Measurements from ENCODE around the gene ATRN.
A peak's percentile ranks its signal among the peaks of the same experiment; 100 is the strongest.

The ATRN gene

DNA sequence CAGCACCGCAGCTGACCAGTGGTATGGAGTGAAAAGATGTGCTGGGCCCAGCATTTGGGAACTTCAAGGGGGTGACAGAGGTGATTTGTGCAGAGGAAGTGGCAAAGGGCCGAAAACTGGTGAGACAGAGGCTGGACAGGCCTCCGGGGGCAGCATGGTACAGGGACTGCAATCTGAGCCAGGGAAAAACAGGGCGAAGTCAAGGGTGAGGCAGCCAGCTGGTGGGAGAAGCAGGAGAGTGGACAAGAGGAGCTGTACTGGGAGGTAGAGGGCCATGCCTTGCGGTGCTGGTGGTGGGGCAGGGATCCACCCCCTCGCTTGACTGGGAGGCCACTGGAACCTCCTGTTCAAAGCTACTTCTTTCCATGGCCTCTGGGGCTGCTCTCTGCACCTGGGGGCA is 199.7 kb downstream of the ATRN start:
- no peaks in the 10 kb centered on the region for H3K36me3 ChIP-seq (ENCODE audit: control insufficient read depth in 2 of 2, insufficient read depth in 2 of 2, low read length in 2 of 2)
- peaks cover 12 to 25% of the 10 kb centered on the region in 2 donors for H3K27me3 ChIP-seq (ENCODE audit: control insufficient read depth in 2 of 2, insufficient read depth in 2 of 2, low read length in 2 of 2)
- H3K27ac ChIP-seq (ENCODE audit: low read depth in 2 of 2, low read length in 2 of 2), result no peak overlapping the region
- no peak overlapping the region for H3K4me3 ChIP-seq (ENCODE audit: low read length in 2 of 2)
- H3K9me3 ChIP-seq (ENCODE audit: control insufficient read depth in 2 of 2, low read length in 2 of 2), result no peaks in the 10 kb centered on the region
- H3K9ac ChIP-seq (ENCODE audit: low read depth in 1 of 2, low read length in 2 of 2), result no peak overlapping the region
- no peaks in the 10 kb centered on the region for H3K4me1 ChIP-seq (ENCODE audit: control insufficient read depth in 2 of 2, insufficient read depth in 2 of 2, low read length in 2 of 2)

DNA sequence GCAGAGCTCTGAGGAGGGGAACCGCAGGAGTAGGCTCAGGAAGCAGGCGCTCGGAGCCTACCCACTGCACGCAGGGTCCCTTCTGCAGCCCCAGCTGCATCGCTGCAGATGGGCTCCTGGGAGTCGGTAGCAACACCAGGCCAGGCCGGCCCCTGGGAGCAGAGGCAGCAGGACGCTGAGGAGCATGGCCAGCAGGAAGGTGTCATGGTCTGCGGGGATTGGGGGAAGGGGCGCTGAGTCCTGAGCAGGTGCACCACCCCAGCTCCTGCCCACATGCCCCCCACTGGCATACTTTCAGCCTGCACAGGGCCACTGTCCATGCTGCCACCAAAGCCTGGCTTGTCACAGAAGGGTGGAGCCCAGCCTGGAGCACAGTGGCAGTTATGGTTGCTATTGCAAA is 200.1 kb downstream of the ATRN start:
- peaks cover 12 to 26% of the 10 kb centered on the region in 2 donors for H3K27me3 ChIP-seq (ENCODE audit: control insufficient read depth in 2 of 2, insufficient read depth in 2 of 2, low read length in 2 of 2)

DNA sequence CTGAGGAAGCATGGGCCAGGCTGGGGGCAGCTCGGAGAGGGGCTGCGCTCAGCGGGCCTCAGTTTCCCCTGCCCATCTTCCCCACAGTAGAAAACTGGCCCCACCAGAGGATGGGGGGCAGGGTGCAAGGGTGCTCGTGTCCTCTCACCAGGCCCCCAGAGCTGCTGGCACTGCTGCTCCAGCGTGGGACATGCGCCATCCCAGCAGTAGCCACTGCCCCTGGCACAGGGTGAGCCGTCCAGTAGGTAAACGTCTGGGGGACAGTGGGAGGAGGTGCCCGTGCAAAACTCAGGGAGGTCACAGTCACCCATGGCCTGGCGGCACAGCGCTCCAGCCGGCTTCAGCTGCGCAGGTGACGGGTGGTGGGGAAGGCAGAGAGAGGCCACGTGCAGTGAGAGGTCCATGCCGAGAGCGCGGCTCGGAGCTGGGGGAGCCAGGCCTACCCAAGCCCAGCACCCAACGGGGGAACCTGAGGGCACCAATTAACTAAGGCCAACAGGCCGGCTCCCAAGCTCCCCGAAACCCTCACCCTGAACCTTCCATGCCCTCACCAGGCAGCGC is 201.2 kb downstream of the ATRN start:
- Histone ChIP-seq H3K27me3 (ENCODE audit: control insufficient read depth in 2 of 2, insufficient read depth in 2 of 2, low read length in 2 of 2) (peaks cover 12 to 24% of the 10 kb centered on the region in 2 donors), H3K4me3 (ENCODE audit: low read length in 2 of 2) (no peak overlapping the region), H3K9ac (ENCODE audit: low read depth in 1 of 2, low read length in 2 of 2) (no peak overlapping the region), H3K36me3 (ENCODE audit: control insufficient read depth in 2 of 2, insufficient read depth in 2 of 2, low read length in 2 of 2) (no peaks in the 10 kb centered on the region), H3K4me1 (ENCODE audit: control insufficient read depth in 2 of 2, insufficient read depth in 2 of 2, low read length in 2 of 2) (peaks cover 0 to 4% of the 10 kb centered on the region in 2 donors), H3K9me3 (ENCODE audit: control insufficient read depth in 2 of 2, low read length in 2 of 2) (no peaks in the 10 kb centered on the region), H3K27ac (ENCODE audit: low read depth in 2 of 2, low read length in 2 of 2) (no peak overlapping the region)

More for the DNA sequence above, 200.1 kb downstream of the ATRN start:
- Histone ChIP-seq H3K4me1 (ENCODE audit: control insufficient read depth in 2 of 2, insufficient read depth in 2 of 2, low read length in 2 of 2) (no peaks in the 10 kb centered on the region), H3K9me3 (ENCODE audit: control insufficient read depth in 2 of 2, low read length in 2 of 2) (no peaks in the 10 kb centered on the region), H3K9ac (ENCODE audit: low read depth in 1 of 2, low read length in 2 of 2) (no peak overlapping the region), H3K27ac (ENCODE audit: low read depth in 2 of 2, low read length in 2 of 2) (no peak overlapping the region), H3K4me3 (ENCODE audit: low read length in 2 of 2) (no peak overlapping the region), H3K36me3 (ENCODE audit: control insufficient read depth in 2 of 2, insufficient read depth in 2 of 2, low read length in 2 of 2) (no peaks in the 10 kb centered on the region)

DNA sequence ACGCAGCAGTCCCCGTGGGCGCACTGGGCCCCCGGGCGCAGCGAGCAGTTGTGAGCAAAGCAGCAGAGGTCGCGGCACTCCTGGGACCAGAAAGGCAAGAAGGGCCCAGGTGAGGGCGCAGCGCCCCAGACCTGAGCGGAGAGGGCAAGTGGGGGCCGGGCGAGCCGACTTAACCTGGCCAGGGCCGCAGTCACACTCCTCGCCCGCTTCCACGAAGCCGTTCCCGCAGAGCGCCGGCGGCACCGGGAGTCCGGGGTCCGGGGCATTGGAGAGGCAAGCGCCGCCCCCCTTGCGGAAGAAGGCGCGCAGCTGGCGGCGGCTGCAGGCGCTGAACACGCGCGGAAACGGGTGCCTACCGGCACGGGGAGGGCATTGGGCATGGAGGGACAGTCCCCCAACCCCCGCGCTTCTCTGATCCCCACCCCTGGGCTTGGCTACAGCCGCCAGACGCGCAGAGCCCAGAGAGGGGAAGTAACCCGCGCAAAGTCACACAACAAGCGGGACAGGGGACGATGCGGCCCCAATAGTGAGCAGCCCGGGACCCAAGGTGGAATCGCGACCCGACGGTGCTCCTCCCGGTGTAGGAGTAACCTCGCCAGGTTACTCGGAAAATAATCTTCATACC is 201.8 kb downstream of the ATRN start:
- Histone ChIP-seq H3K4me1 (ENCODE audit: control insufficient read depth in 2 of 2, insufficient read depth in 2 of 2, low read length in 2 of 2) (peaks cover 0 to 5% of the 10 kb centered on the region in 2 donors), H3K36me3 (ENCODE audit: control insufficient read depth in 2 of 2, insufficient read depth in 2 of 2, low read length in 2 of 2) (no peaks in the 10 kb centered on the region), H3K9ac (ENCODE audit: low read depth in 1 of 2, low read length in 2 of 2) (no peak overlapping the region), H3K4me3 (ENCODE audit: low read length in 2 of 2) (no peak overlapping the region), H3K27ac (ENCODE audit: low read depth in 2 of 2, low read length in 2 of 2) (no peak overlapping the region), H3K9me3 (ENCODE audit: control insufficient read depth in 2 of 2, low read length in 2 of 2) (no peaks in the 10 kb centered on the region), H3K27me3 (ENCODE audit: control insufficient read depth in 2 of 2, insufficient read depth in 2 of 2, low read length in 2 of 2) (peaks cover 12 to 23% of the 10 kb centered on the region in 2 donors)

DNA sequence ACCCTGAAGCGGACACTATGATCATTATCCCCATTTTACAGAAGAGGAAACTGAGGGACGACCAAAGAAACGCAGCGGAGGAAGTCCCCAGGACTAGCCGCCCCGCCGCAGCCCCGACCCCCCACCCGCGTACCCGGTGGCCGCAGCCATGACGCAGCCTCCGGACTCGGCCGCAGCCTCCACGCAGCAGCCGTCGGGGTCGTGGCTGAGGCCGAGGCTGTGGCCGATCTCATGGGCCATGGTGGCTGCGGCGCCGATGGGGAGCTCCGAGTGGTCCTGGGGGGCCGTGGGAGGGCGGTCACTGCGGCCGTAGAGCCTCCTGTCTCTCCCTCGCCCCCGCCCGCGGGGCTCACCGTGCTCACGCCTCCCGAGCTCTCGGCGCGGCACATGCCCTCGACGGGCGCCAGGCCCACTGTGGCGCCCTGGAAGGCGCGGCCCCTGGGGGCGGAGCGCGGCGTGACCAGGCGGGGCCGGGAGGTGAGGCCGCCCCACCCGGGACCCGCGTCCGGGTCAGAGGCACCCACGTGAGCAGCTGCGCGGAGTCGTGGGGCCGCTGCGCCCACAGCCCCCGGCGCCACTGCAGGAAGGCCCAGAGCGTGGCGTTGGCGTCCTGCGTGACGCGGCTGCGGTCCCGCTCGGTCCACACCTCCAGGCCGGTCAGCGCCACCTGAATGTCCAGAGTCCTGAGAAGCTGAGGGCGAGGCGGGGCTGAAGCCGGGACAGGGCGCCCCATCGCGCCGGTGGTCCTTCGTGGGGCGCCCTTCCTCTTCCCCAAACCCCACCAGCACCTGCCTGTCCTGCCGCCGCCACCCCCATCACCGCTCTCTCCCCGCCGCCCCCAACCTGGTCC is 202.6 kb downstream of the ATRN start:
- H3K36me3 ChIP-seq (ENCODE audit: control insufficient read depth in 2 of 2, insufficient read depth in 2 of 2, low read length in 2 of 2), result no peaks in the 10 kb centered on the region
- peaks cover 12 to 23% of the 10 kb centered on the region in 2 donors for H3K27me3 ChIP-seq (ENCODE audit: control insufficient read depth in 2 of 2, insufficient read depth in 2 of 2, low read length in 2 of 2)
- H3K9ac ChIP-seq (ENCODE audit: low read depth in 1 of 2, low read length in 2 of 2), result no peak overlapping the region
- H3K4me1 ChIP-seq (ENCODE audit: control insufficient read depth in 2 of 2, insufficient read depth in 2 of 2, low read length in 2 of 2), result peaks cover 0 to 5% of the 10 kb centered on the region in 2 donors
- H3K27ac ChIP-seq (ENCODE audit: low read depth in 2 of 2, low read length in 2 of 2), result no peak overlapping the region
- H3K9me3 ChIP-seq (ENCODE audit: control insufficient read depth in 2 of 2, low read length in 2 of 2), result no peaks in the 10 kb centered on the region
- H3K4me3 ChIP-seq (ENCODE audit: low read length in 2 of 2), result no peak overlapping the region

DNA sequence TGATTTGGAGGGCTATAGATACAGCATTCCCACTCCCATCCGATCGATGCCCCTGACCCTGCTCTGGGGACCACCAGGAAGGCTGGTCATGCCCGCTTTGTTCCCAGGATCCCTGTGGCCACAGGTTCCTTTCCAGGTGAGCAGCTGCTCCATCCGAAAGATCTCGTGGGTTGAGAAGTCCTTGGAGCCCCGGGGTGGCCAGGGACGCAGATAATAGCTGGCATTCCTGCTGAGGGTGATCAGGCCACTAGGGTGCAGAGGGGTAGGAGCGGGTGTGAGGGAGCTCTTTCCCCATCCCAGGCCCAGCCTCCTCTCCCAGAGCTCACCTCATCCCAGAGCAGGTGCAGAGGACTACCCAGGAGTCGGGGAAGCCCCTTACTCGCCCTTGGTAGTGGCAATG is 203.6 kb downstream of the ATRN start:
- no peak overlapping the region for H3K9ac ChIP-seq (ENCODE audit: low read depth in 1 of 2, low read length in 2 of 2)
- peaks cover 0 to 5% of the 10 kb centered on the region in 2 donors for H3K4me1 ChIP-seq (ENCODE audit: control insufficient read depth in 2 of 2, insufficient read depth in 2 of 2, low read length in 2 of 2)
- H3K36me3 ChIP-seq (ENCODE audit: control insufficient read depth in 2 of 2, insufficient read depth in 2 of 2, low read length in 2 of 2), result no peaks in the 10 kb centered on the region
- H3K4me3 ChIP-seq (ENCODE audit: low read length in 2 of 2), result no peak overlapping the region
- no peak overlapping the region for H3K27ac ChIP-seq (ENCODE audit: low read depth in 2 of 2, low read length in 2 of 2)
- H3K9me3 ChIP-seq (ENCODE audit: control insufficient read depth in 2 of 2, low read length in 2 of 2), result no peaks in the 10 kb centered on the region
- H3K27me3 ChIP-seq (ENCODE audit: control insufficient read depth in 2 of 2, insufficient read depth in 2 of 2, low read length in 2 of 2), result peaks cover 12 to 23% of the 10 kb centered on the region in 2 donors

DNA sequence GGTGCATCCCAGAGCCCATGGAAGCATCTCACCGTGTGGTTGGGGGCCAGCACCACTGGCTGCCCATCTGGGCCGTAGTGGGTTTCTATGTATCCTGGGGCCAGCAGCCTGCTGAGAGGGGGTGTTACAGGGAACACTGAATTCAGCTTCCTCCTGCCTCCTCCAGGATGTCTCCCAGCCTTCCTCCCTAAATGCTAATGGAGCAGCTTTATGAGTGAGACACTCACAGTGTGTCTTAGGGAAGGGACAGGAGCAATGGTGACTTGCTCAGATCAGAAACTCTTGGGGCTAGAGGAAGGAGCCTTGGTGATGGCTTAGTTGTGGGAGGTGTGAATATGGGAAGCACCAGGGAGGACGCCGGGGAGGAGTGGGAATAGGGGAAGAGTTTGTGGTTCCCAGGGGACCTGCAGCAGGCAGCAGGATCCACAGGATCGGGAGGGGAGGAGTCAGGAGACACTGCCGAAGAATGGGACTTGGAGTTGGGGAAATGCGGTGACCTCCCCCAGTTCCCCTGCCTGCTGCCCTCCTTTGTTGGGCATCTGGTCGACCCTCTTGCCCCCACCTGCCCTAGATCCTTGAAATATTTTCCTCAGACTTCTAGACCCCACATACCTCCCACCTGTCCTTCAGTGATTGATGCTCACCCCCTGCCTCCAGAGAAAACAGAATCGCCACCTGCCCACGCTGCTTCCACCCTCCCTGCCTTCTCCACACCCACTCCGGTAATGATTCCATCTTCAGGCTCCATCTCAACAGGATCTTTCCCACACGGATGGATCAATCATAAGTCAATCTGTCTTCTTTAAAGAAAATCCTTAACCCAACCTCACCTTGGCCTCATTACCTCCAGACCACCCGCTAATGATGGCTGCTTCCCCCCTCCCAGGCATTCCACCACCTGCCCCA is 204.4 kb downstream of the ATRN start:
- H3K9me3 ChIP-seq (ENCODE audit: control insufficient read depth in 2 of 2, low read length in 2 of 2), result no peaks in the 10 kb centered on the region
- peaks cover 0 to 5% of the 10 kb centered on the region in 2 donors for H3K4me1 ChIP-seq (ENCODE audit: control insufficient read depth in 2 of 2, insufficient read depth in 2 of 2, low read length in 2 of 2)
- no peaks in the 10 kb centered on the region for H3K36me3 ChIP-seq (ENCODE audit: control insufficient read depth in 2 of 2, insufficient read depth in 2 of 2, low read length in 2 of 2)
- no peak overlapping the region for H3K9ac ChIP-seq (ENCODE audit: low read depth in 1 of 2, low read length in 2 of 2)
- H3K27me3 ChIP-seq (ENCODE audit: control insufficient read depth in 2 of 2, insufficient read depth in 2 of 2, low read length in 2 of 2), result peaks cover 12 to 23% of the 10 kb centered on the region in 2 donors
- no peak overlapping the region for H3K27ac ChIP-seq (ENCODE audit: low read depth in 2 of 2, low read length in 2 of 2)
- H3K4me3 ChIP-seq (ENCODE audit: low read length in 2 of 2), result no peak overlapping the region

DNA sequence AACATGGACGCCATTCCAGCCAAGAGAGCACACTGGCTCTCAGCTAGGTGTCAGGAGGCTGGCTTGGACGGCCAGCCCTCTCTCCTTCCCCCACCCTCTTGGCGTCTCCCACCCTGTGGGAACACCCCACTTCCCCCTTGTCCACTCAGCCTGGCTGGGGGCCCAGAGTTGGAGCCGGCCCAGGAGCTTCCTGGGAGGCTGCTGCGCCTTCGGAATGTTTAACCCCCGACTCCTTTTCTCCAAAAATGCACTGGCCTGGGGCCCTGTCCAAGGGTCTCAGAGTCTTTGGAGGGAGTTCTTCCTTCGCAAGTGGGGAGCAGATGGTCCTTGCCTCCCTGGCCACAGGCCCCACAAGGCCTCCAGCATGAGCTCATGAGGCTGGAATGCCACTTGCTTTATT is 206.9 kb downstream of the ATRN start:
- Histone ChIP-seq H3K9me3 (ENCODE audit: control insufficient read depth in 2 of 2, low read length in 2 of 2) (no peaks in the 10 kb centered on the region), H3K9ac (ENCODE audit: low read depth in 1 of 2, low read length in 2 of 2) (no peak overlapping the region), H3K4me3 (ENCODE audit: low read length in 2 of 2) (no peak overlapping the region), H3K27ac (ENCODE audit: low read depth in 2 of 2, low read length in 2 of 2) (peak overlapping the region; percentile 9 to 22), H3K4me1 (ENCODE audit: control insufficient read depth in 2 of 2, insufficient read depth in 2 of 2, low read length in 2 of 2) (peaks cover 0 to 5% of the 10 kb centered on the region in 2 donors), H3K27me3 (ENCODE audit: control insufficient read depth in 2 of 2, insufficient read depth in 2 of 2, low read length in 2 of 2) (peaks cover 13 to 29% of the 10 kb centered on the region in 2 donors), H3K36me3 (ENCODE audit: control insufficient read depth in 2 of 2, insufficient read depth in 2 of 2, low read length in 2 of 2) (no peaks in the 10 kb centered on the region)

DNA sequence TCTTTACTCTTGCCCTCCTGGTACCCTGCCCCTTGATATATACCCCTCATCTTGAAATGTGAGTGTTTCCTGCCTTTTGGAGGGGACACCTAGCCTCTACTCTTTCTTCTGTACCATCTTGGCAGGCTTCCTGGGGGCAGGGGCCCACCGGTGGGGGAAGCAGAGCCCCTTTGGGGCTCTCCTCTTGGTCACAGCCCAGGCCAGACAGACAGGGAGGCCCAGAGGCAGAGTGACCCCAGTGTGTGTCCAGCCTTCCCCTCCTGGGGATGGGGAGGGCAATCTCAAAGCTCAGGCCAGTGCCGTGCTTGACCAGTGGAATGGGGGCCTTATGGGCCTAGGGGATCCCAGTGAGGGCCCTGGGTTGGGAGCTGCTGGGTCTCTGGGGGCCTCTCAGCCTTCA is 207.4 kb downstream of the ATRN start:
- Histone ChIP-seq H3K36me3 (ENCODE audit: control insufficient read depth in 2 of 2, insufficient read depth in 2 of 2, low read length in 2 of 2) (no peaks in the 10 kb centered on the region), H3K27me3 (ENCODE audit: control insufficient read depth in 2 of 2, insufficient read depth in 2 of 2, low read length in 2 of 2) (peaks cover 11 to 29% of the 10 kb centered on the region in 2 donors), H3K27ac (ENCODE audit: low read depth in 2 of 2, low read length in 2 of 2) (peak overlapping the region in 1 of 2 donors; percentile 22), H3K9ac (ENCODE audit: low read depth in 1 of 2, low read length in 2 of 2) (no peak overlapping the region), H3K4me1 (ENCODE audit: control insufficient read depth in 2 of 2, insufficient read depth in 2 of 2, low read length in 2 of 2) (peaks cover 0 to 5% of the 10 kb centered on the region in 2 donors), H3K9me3 (ENCODE audit: control insufficient read depth in 2 of 2, low read length in 2 of 2) (no peaks in the 10 kb centered on the region), H3K4me3 (ENCODE audit: low read length in 2 of 2) (no peak overlapping the region)
